ENCODE data around the gene MOB1A.

The MOB1A gene

DNA sequence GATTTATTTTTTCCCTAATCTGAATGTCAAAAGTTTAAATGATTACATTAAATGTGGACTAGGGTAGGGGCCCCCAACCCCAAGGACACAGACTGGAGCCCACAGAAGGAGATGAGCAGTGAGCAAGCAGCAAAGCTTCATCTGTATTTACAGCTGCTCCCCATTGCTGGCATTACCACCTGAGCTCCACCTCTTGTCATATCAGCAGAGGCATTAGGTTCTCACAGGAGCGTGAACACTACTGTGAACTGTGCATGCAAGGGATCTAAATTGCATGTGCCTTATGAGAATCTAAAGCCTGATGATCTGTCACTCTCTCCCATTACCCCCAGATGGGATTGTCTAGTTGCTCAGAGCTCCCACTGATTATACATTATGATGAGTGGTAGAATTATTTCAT is 3.8 kb downstream of the MOB1A start:
- peak overlapping the region; percentile 27 for H3K4me3 ChIP-seq (ENCODE audit: low read depth, low read length)
- no peak for DNase-seq (ENCODE audit: low read depth)
- TF ChIP-seq, protein P1, sequence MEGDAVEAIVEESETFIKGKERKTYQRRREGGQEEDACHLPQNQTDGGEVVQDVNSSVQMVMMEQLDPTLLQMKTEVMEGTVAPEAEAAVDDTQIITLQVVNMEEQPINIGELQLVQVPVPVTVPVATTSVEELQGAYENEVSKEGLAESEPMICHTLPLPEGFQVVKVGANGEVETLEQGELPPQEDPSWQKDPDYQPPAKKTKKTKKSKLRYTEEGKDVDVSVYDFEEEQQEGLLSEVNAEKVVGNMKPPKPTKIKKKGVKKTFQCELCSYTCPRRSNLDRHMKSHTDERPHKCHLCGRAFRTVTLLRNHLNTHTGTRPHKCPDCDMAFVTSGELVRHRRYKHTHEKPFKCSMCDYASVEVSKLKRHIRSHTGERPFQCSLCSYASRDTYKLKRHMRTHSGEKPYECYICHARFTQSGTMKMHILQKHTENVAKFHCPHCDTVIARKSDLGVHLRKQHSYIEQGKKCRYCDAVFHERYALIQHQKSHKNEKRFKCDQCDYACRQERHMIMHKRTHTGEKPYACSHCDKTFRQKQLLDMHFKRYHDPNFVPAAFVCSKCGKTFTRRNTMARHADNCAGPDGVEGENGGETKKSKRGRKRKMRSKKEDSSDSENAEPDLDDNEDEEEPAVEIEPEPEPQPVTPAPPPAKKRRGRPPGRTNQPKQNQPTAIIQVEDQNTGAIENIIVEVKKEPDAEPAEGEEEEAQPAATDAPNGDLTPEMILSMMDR (IDR thresholded peaks at IDR 0.05; ENCODE audit: low read depth, low read length), result no peak
- TF ChIP-seq MYC (IDR thresholded peaks at IDR 0.05; ENCODE audit: low read depth, low read length) (no peak), POLR2A (IDR thresholded peaks at IDR 0.05; ENCODE audit: extremely low read depth, insufficient read length) (no peak)
- TF ChIP-seq, protein P2, sequence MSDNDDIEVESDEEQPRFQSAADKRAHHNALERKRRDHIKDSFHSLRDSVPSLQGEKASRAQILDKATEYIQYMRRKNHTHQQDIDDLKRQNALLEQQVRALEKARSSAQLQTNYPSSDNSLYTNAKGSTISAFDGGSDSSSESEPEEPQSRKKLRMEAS (IDR thresholded peaks at IDR 0.05; ENCODE audit: low read depth, low read length), result no peak

GRCh38 chr2:74168739-74169138 is 9.9 kb downstream of the MOB1A start:
- no peak for DNase-seq (ENCODE audit: low read depth)
- TF ChIP-seq POLR2A (IDR thresholded peaks at IDR 0.05; ENCODE audit: extremely low read depth, insufficient read length), result no peak

GRCh38 chr2:74164761-74165160 is 13.9 kb downstream of the MOB1A start:
- DNase-seq (ENCODE audit: low read depth), result no peak
- no peak overlapping the region for H3K4me3 ChIP-seq (ENCODE audit: low read depth, low read length)
- no peak for TF ChIP-seq POLR2A (IDR thresholded peaks at IDR 0.05; ENCODE audit: extremely low read depth, insufficient read length)
- TF ChIP-seq, protein P1 (IDR thresholded peaks at IDR 0.05; ENCODE audit: low read depth, low read length), result no peak
- TF ChIP-seq, protein P2 (IDR thresholded peaks at IDR 0.05; ENCODE audit: low read depth, low read length), result no peak

More at GRCh38 chr2:74168739-74169138, 9.9 kb downstream of the MOB1A start:
- no peak overlapping the region for H3K4me3 ChIP-seq (ENCODE audit: low read depth, low read length)

DNA sequence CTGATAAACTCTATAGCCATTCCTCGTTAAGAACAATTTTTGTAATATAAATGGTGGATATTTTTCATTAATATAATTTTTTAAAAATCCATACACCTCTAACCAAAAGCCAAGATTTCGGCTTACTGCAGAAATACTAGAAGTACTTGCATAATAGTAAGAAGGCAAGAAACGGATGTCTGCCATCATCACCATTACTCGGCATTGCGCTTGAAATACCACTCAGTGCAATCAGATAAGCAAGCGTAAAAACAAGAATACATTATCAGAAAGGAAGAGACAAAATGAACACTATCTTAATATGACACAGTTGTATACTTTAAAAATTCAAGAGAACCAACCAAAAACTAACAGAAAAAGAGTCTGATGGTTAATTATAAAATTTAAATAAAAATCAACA is 15.7 kb downstream of the MOB1A start:
- DNase-seq (ENCODE audit: low read depth), result no peak
- TF ChIP-seq, protein P2 (IDR thresholded peaks at IDR 0.05; ENCODE audit: low read depth, low read length), result no peak
- TF ChIP-seq MYC (IDR thresholded peaks at IDR 0.05; ENCODE audit: low read depth, low read length) (no peak), POLR2A (IDR thresholded peaks at IDR 0.05; ENCODE audit: extremely low read depth, insufficient read length) (no peak)
- TF ChIP-seq, protein P1 (IDR thresholded peaks at IDR 0.05; ENCODE audit: low read depth, low read length), result no peak
- H3K4me3 ChIP-seq (ENCODE audit: low read depth, low read length), result no peak overlapping the region

DNA sequence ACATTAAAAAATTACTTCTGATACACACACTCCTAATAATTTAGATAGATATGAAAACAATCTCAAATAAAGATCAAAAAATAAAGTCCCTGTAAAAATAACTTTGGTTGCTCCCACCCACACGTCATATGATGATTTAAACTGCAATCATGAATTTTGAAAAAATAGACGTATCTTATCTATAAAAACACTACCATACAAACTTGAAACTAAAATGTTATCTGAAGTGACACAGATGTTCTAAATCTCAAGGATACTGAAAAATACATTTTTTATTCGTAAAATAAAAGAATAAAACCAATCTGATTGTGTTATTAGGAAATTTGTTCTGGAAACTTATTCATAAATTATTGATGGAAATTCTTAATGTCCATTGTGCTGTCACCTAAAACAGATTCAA is 22.8 kb downstream of the MOB1A start:
- TF ChIP-seq POLR2A (IDR thresholded peaks at IDR 0.05; ENCODE audit: extremely low read depth, insufficient read length), result no peak
- TF ChIP-seq MYC (IDR thresholded peaks at IDR 0.05; ENCODE audit: low read depth, low read length), result no peak
- TF ChIP-seq, protein P1 (IDR thresholded peaks at IDR 0.05; ENCODE audit: low read depth, low read length), result no peak
- TF ChIP-seq, protein P2 (IDR thresholded peaks at IDR 0.05; ENCODE audit: low read depth, low read length), result no peak

DNA sequence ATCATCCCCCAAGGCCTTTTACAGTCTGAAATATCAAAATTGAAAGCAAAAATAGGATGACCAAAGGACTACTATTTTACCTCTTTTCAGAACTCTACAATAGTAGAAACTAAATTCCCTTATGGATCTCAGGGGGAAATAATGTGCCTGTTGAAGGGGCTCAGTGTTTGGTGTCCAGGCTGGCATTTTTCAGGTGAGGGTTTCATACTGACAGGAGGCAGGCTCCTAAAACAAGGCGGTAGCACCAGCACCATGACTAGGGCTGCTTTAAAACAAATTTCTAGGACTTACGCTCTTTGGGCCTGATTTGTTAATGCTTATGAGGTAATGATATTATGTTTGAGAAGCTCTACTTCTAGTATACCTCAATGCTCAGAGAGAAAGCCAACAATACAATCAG is 25.7 kb downstream of the MOB1A start:
- no peak for DNase-seq (ENCODE audit: low read depth)
- no peak overlapping the region for H3K4me3 ChIP-seq (ENCODE audit: low read depth, low read length)
- no peak for TF ChIP-seq POLR2A (IDR thresholded peaks at IDR 0.05; ENCODE audit: extremely low read depth, insufficient read length)
- TF ChIP-seq, protein P2 (IDR thresholded peaks at IDR 0.05; ENCODE audit: low read depth, low read length), result no peak
- TF ChIP-seq, protein P1 (IDR thresholded peaks at IDR 0.05; ENCODE audit: low read depth, low read length), result no peak
- no peak for TF ChIP-seq MYC (IDR thresholded peaks at IDR 0.05; ENCODE audit: low read depth, low read length)

More for the DNA sequence above, 22.8 kb downstream of the MOB1A start:
- no peak for DNase-seq (ENCODE audit: low read depth)
- H3K4me3 ChIP-seq (ENCODE audit: low read depth, low read length), result no peak overlapping the region
